ENCODE data around the gene EIF4ENIF1. TPM values are rescaled to one million over a fixed set of nuclear protein-coding genes. Genes with fewer than 3 reads are reported as not detected.
"Not testable (repeated sequence)": the region's sequence is repeated elsewhere in the genome, so short reads cannot be mapped to it uniquely, and the experiment has no call there.

The EIF4ENIF1 gene
- total RNA-seq, 2 donors from 2014 or later = 9.0 to 14.6 TPM

DNA sequence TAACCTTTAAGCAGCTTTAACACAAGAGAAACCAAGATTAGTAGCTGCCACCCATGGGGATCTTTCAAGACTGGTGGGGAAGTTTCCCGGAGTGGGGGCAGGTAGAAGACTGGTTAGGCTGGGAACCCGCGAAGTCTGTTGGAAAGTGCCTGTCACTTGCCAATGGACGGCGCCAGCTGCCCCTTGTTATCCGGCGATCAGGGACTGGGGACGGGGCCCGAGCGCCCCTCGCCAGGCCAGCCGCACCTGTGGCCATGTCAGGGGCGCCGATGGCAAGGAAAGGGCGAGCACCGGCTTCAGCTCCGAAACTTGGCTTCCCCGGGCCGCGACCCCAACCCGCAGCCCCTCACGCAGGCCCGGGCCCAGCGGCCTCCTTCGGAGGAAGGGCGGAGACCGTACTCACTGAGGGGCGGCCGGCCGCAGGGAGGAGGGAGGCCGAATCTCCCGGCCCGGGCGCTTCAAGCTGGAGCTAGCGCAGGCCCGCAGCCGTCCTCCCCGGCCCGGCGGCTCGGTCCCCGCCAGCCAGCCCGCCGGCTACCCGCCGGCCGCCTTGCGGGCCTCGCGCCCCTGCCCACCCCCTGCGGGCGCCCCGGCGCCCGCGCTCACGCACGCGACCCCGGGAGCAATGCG, 539 bp downstream of the EIF4ENIF1 start:
- Histone ChIP-seq H3K4me3 (peak overlapping the region; percentile 77 to 80), H3K27ac (peak overlapping the region; percentile 94 to 97), H3K27me3 (no peaks in the 10 kb centered on the region), H3K4me1 (peaks cover 0 to 24% of the 10 kb centered on the region in 2 donors), H3K36me3 (peaks cover 19% of the 10 kb centered on the region), H3K9me3 (no peaks in the 10 kb centered on the region)
- DNase-seq (ENCODE audit: low spot score) = no peak
- TF ChIP-seq CTCF (IDR thresholded peaks at IDR 0.05) = no peak

GRCh38 chr22:31488346-31488883, 1.2 kb downstream of the EIF4ENIF1 start:
- Histone ChIP-seq H3K4me1 (peaks cover 0 to 23% of the 10 kb centered on the region in 2 donors), H3K9me3 (no peaks in the 10 kb centered on the region), H3K27me3 (no peaks in the 10 kb centered on the region), H3K4me3 (peak overlapping the region; percentile 77 to 80), H3K27ac (peak overlapping the region; percentile 94 to 97), H3K36me3 (peaks cover 19% of the 10 kb centered on the region)
- TF ChIP-seq CTCF (IDR thresholded peaks at IDR 0.05) = no peak
- DNase-seq (ENCODE audit: low spot score) = no peak

GRCh38 chr22:31486951-31487350, 2.7 kb downstream of the EIF4ENIF1 start:
- no peak for TF ChIP-seq CTCF (IDR thresholded peaks at IDR 0.05)
- no peak overlapping the region for H3K4me3 ChIP-seq
- H3K27me3 ChIP-seq = no peaks in the 10 kb centered on the region
- H3K9me3 ChIP-seq = no peaks in the 10 kb centered on the region
- no peak for DNase-seq (ENCODE audit: low spot score)
- peaks cover 25% of the 10 kb centered on the region for H3K36me3 ChIP-seq
- peaks cover 0 to 23% of the 10 kb centered on the region in 2 donors for H3K4me1 ChIP-seq
- H3K27ac ChIP-seq = no peak overlapping the region

DNA sequence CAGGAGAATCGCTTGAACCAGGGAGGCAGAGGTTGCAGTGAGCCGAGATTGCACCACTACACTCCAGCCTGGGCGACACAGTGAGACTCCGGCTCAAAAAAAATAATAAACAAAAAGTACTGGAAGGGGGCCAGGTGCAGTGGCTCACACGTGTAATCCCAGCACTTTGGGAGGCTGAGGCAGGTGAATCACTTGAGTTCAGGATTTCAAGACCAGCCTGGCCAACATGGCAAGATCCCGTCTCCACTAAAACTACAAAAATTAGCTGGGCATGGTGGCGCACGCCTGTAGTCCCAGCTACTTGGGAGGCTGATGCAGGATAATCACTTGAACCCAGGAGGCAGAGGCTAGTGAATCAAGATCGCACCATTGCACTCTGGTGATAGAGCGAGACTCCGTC, 3.3 kb downstream of the EIF4ENIF1 start:
- not testable (repeated sequence) for H3K4me3 ChIP-seq; H3K27ac ChIP-seq; DNase-seq (ENCODE audit: low spot score); H3K27me3 ChIP-seq; H3K9me3 ChIP-seq
- H3K36me3 ChIP-seq = peaks cover 31% of the 10 kb centered on the region
- H3K4me1 ChIP-seq = peaks cover 0 to 23% of the 10 kb centered on the region in 2 donors

GRCh38 chr22:31482470-31482869, 7.2 kb downstream of the EIF4ENIF1 start:
- not testable (repeated sequence) for DNase-seq (ENCODE audit: low spot score); H3K9me3 ChIP-seq; H3K4me1 ChIP-seq; H3K27me3 ChIP-seq; H3K4me3 ChIP-seq; H3K27ac ChIP-seq
- H3K36me3 ChIP-seq = peaks cover 46% of the 10 kb centered on the region

DNA sequence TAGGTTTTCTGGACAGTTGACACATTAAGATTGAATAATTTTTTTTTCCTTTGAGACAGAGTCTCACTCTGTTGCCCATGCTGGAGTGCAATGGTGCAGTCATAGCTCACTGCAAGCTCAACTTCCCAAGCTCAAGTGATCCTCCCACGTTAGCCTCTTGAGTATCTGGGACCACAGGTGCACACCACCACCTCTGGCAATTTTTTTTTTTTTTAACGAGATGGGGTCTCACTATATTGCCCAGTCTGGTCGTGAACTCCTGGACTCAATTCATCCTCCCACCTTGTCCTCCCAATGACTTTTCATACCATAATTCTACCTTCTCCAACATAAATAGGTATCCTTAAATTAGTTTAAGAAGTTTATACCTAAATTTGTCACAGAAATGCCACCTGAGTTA, 8.5 kb downstream of the EIF4ENIF1 start:
- no peak for TF ChIP-seq CTCF (IDR thresholded peaks at IDR 0.05)
- peaks cover 42% of the 10 kb centered on the region for H3K36me3 ChIP-seq

DNA sequence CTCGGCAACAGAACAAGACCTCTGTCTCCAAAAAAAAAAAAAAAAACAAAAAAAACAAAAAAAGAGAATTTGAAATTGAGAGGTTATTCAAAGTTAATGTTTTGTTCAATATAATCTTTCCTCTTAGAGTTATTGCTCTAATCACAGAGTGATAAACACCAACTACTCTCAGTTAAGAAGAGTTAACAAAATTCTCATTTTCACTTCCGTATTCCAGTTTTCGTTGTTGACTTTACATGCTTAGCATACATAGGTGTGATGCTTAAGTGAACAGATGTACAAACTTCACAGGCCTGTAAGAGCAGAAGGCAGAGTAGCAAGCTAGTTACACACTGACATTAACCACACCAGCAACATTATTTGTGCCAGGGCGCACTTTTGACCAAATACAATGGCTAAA, 12.3 kb downstream of the EIF4ENIF1 start:
- no peaks in the 10 kb centered on the region for H3K27me3 ChIP-seq
- no peak overlapping the region for H3K4me3 ChIP-seq
- DNase-seq (ENCODE audit: low spot score) = no peak
- H3K4me1 ChIP-seq = no peaks in the 10 kb centered on the region
- H3K36me3 ChIP-seq = peaks cover 27% of the 10 kb centered on the region
- TF ChIP-seq CTCF (IDR thresholded peaks at IDR 0.05) = no peak
- H3K9me3 ChIP-seq = no peaks in the 10 kb centered on the region
- no peak overlapping the region for H3K27ac ChIP-seq

More for the DNA sequence above, 8.5 kb downstream of the EIF4ENIF1 start:
- Histone ChIP-seq H3K4me3 (no peak overlapping the region), H3K9me3 (no peaks in the 10 kb centered on the region), H3K27ac (no peak overlapping the region), H3K27me3 (no peaks in the 10 kb centered on the region), H3K4me1 (no peaks in the 10 kb centered on the region)
- DNase-seq (ENCODE audit: low spot score) = no peak
